ENCODE data around the gene MMP14.

- TF ChIP-seq CTCF (IDR thresholded peaks at IDR 0.05) (no peak), EP300 (IDR thresholded peaks at IDR 0.05) (no peak), POLR2A (IDR thresholded peaks at IDR 0.05) (no peak)
These were observed 847 bp downstream of the MMP14 start for GRCh38 chr14:22837114-22837749.

All from suprapubic skin (tissue), 3 donors.